ENCODE results near the gene CAPN2.

CAPN2 gene

GRCh38 chr1:223776075-223776814 lies 63.9 kb downstream of the CAPN2 start:
- Histone ChIP-seq H2AK5ac (ENCODE audit: low read depth, low read length) (no peak overlapping the region), H2AFZ (ENCODE audit: low read length) (no peak overlapping the region), H3K4me2 (ENCODE audit: insufficient read depth, low read length, poor library complexity, severe bottlenecking) (no peak overlapping the region), H3K9me3 (replicated peaks in 1 of 2; ENCODE audit: control insufficient read depth in 2 of 2, insufficient read depth in 1 of 2, low read depth in 1 of 2, low read length in 2 of 2) (no peaks in the 10 kb centered on the region), H3K23ac (ENCODE audit: low read depth, low read length, poor library complexity) (no peak overlapping the region), H3K4me1 (ENCODE audit: control insufficient read depth in 2 of 2, insufficient read depth in 1 of 2, low read depth in 1 of 2, low read length in 2 of 2) (peaks cover 6 to 22% of the 10 kb centered on the region in 2 donors), H2BK5ac (ENCODE audit: low read length) (no peak overlapping the region), H3K36me3 (replicated peaks in 1 of 2; ENCODE audit: control insufficient read depth in 2 of 2, insufficient read depth in 2 of 2, low read length in 2 of 2) (peaks cover 24 to 100% of the 10 kb centered on the region in 2 donors), H3K18ac (ENCODE audit: low read length) (no peak overlapping the region), H3K9ac (ENCODE audit: low read depth, low read length, poor library complexity) (no peak overlapping the region), H2BK12ac (ENCODE audit: low read length) (no peak overlapping the region), H4K91ac (ENCODE audit: low read depth, low read length, poor library complexity) (no peak overlapping the region), H3K79me1 (ENCODE audit: low read depth, low read length) (no peaks in the 10 kb centered on the region), H2BK15ac (ENCODE audit: low read length) (no peak overlapping the region), H3K4ac (ENCODE audit: low read length) (no peak overlapping the region), H3K4me3 (ENCODE audit: low read length in 2 of 2) (no peak overlapping the region), H3K27me3 (ENCODE audit: control insufficient read depth in 3 of 3, insufficient read depth in 3 of 3, low read depth in 1 of 3, low read length in 3 of 3) (no peaks in the 10 kb centered on the region), H2BK120ac (ENCODE audit: low read depth, low read length) (no peak overlapping the region), H4K8ac (ENCODE audit: low read depth, low read length) (no peak overlapping the region), H3K27ac (replicated peaks; ENCODE audit: low read length) (no peak overlapping the region), H3K14ac (ENCODE audit: low read length) (no peak overlapping the region)
- no peak for DNase-seq (ENCODE audit: low spot score)
- no CpG with 5 or more reads among the region's 9 CpGs for WGBS, 2 donors (ENCODE audit: extremely low coverage in 2 of 2, insufficient read length in 2 of 2, insufficient replicate concordance in 1 of 2)

GRCh38 chr1:223776826-223777454 lies 64.6 kb downstream of the CAPN2 start:
- no peaks in the 10 kb centered on the region for H3K27me3 ChIP-seq (ENCODE audit: control insufficient read depth in 3 of 3, insufficient read depth in 3 of 3, low read depth in 1 of 3, low read length in 3 of 3)
- no peak overlapping the region for H2AK5ac ChIP-seq (ENCODE audit: low read depth, low read length)
- no peak overlapping the region for H2BK120ac ChIP-seq (ENCODE audit: low read depth, low read length)
- WGBS, 2 donors (ENCODE audit: extremely low coverage in 2 of 2, insufficient read length in 2 of 2, insufficient replicate concordance in 1 of 2) = no CpG with 5 or more reads among the region's 10 CpGs
- no peak overlapping the region for H3K9ac ChIP-seq (ENCODE audit: low read depth, low read length, poor library complexity)
- no peak overlapping the region for H3K4me3 ChIP-seq (ENCODE audit: low read length in 2 of 2)
- DNase-seq (ENCODE audit: low spot score) = no peak
- no peaks in the 10 kb centered on the region for H3K9me3 ChIP-seq (replicated peaks in 1 of 2; ENCODE audit: control insufficient read depth in 2 of 2, insufficient read depth in 1 of 2, low read depth in 1 of 2, low read length in 2 of 2)
- H2BK15ac ChIP-seq (ENCODE audit: low read length) = no peak overlapping the region
- H3K14ac ChIP-seq (ENCODE audit: low read length) = no peak overlapping the region
- H3K4me1 ChIP-seq (ENCODE audit: control insufficient read depth in 2 of 2, insufficient read depth in 1 of 2, low read depth in 1 of 2, low read length in 2 of 2) = peaks cover 4 to 17% of the 10 kb centered on the region in 2 donors
- H3K18ac ChIP-seq (ENCODE audit: low read length) = no peak overlapping the region
- no peaks in the 10 kb centered on the region for H3K79me1 ChIP-seq (ENCODE audit: low read depth, low read length)
- H3K36me3 ChIP-seq (replicated peaks in 1 of 2; ENCODE audit: control insufficient read depth in 2 of 2, insufficient read depth in 2 of 2, low read length in 2 of 2) = peaks cover 24 to 98% of the 10 kb centered on the region in 2 donors
- H3K4me2 ChIP-seq (ENCODE audit: insufficient read depth, low read length, poor library complexity, severe bottlenecking) = no peak overlapping the region
- no peak overlapping the region for H2AFZ ChIP-seq (ENCODE audit: low read length)
- no peak overlapping the region for H2BK5ac ChIP-seq (ENCODE audit: low read length)
- no peak overlapping the region for H3K4ac ChIP-seq (ENCODE audit: low read length)
- H4K91ac ChIP-seq (ENCODE audit: low read depth, low read length, poor library complexity) = no peak overlapping the region
- H2BK12ac ChIP-seq (ENCODE audit: low read length) = no peak overlapping the region
- H3K23ac ChIP-seq (ENCODE audit: low read depth, low read length, poor library complexity) = no peak overlapping the region
- no peak overlapping the region for H3K27ac ChIP-seq (replicated peaks; ENCODE audit: low read length)
- H4K8ac ChIP-seq (ENCODE audit: low read depth, low read length) = no peak overlapping the region

GRCh38 chr1:223780318-223780717 lies 68.0 kb downstream of the CAPN2 start:
- Histone ChIP-seq H3K4me3 (ENCODE audit: low read length in 2 of 2) (no peak overlapping the region), H3K4me1 (ENCODE audit: control insufficient read depth in 2 of 2, insufficient read depth in 1 of 2, low read depth in 1 of 2, low read length in 2 of 2) (peaks cover 2 to 8% of the 10 kb centered on the region in 2 donors), H3K23ac (ENCODE audit: low read depth, low read length, poor library complexity) (no peak overlapping the region), H3K79me1 (ENCODE audit: low read depth, low read length) (no peaks in the 10 kb centered on the region), H2AK5ac (ENCODE audit: low read depth, low read length) (no peak overlapping the region), H3K4me2 (ENCODE audit: insufficient read depth, low read length, poor library complexity, severe bottlenecking) (no peak overlapping the region), H4K91ac (ENCODE audit: low read depth, low read length, poor library complexity) (no peak overlapping the region), H2BK5ac (ENCODE audit: low read length) (no peak overlapping the region), H2BK15ac (ENCODE audit: low read length) (no peak overlapping the region), H3K9me3 (replicated peaks in 1 of 2; ENCODE audit: control insufficient read depth in 2 of 2, insufficient read depth in 1 of 2, low read depth in 1 of 2, low read length in 2 of 2) (no peaks in the 10 kb centered on the region), H4K8ac (ENCODE audit: low read depth, low read length) (no peak overlapping the region), H3K14ac (ENCODE audit: low read length) (no peak overlapping the region), H3K4ac (ENCODE audit: low read length) (no peak overlapping the region), H3K27ac (replicated peaks; ENCODE audit: low read length) (no peak overlapping the region), H3K18ac (ENCODE audit: low read length) (no peak overlapping the region), H2AFZ (ENCODE audit: low read length) (no peak overlapping the region), H3K36me3 (replicated peaks in 1 of 2; ENCODE audit: control insufficient read depth in 2 of 2, insufficient read depth in 2 of 2, low read length in 2 of 2) (peaks cover 23 to 98% of the 10 kb centered on the region in 2 donors), H2BK12ac (ENCODE audit: low read length) (no peak overlapping the region), H2BK120ac (ENCODE audit: low read depth, low read length) (no peak overlapping the region), H3K9ac (ENCODE audit: low read depth, low read length, poor library complexity) (no peak overlapping the region), H3K27me3 (ENCODE audit: control insufficient read depth in 3 of 3, insufficient read depth in 3 of 3, low read depth in 1 of 3, low read length in 3 of 3) (no peaks in the 10 kb centered on the region)
- no CpG with 5 or more reads among the region's 8 CpGs for WGBS, 2 donors (ENCODE audit: extremely low coverage in 2 of 2, insufficient read length in 2 of 2, insufficient replicate concordance in 1 of 2)
- no peak for DNase-seq (ENCODE audit: low spot score)

- Histone ChIP-seq H3K79me1 (ENCODE audit: low read depth, low read length) (no peaks in the 10 kb centered on the region), H4K91ac (ENCODE audit: low read depth, low read length, poor library complexity) (no peak overlapping the region), H3K9ac (ENCODE audit: low read depth, low read length, poor library complexity) (no peak overlapping the region), H2BK12ac (ENCODE audit: low read length) (no peak overlapping the region), H3K4me2 (ENCODE audit: insufficient read depth, low read length, poor library complexity, severe bottlenecking) (no peak overlapping the region), H2BK5ac (ENCODE audit: low read length) (no peak overlapping the region), H3K36me3 (replicated peaks in 1 of 2; ENCODE audit: control insufficient read depth in 2 of 2, insufficient read depth in 2 of 2, low read length in 2 of 2) (peaks cover 24 to 98% of the 10 kb centered on the region in 2 donors), H2BK120ac (ENCODE audit: low read depth, low read length) (no peak overlapping the region), H3K27ac (replicated peaks; ENCODE audit: low read length) (no peak overlapping the region), H3K14ac (ENCODE audit: low read length) (no peak overlapping the region), H2AFZ (ENCODE audit: low read length) (no peak overlapping the region), H3K27me3 (ENCODE audit: control insufficient read depth in 3 of 3, insufficient read depth in 3 of 3, low read depth in 1 of 3, low read length in 3 of 3) (no peaks in the 10 kb centered on the region), H3K4me3 (ENCODE audit: low read length in 2 of 2) (no peak overlapping the region), H3K23ac (ENCODE audit: low read depth, low read length, poor library complexity) (no peak overlapping the region), H3K4ac (ENCODE audit: low read length) (no peak overlapping the region), H3K18ac (ENCODE audit: low read length) (no peak overlapping the region), H3K9me3 (replicated peaks in 1 of 2; ENCODE audit: control insufficient read depth in 2 of 2, insufficient read depth in 1 of 2, low read depth in 1 of 2, low read length in 2 of 2) (no peaks in the 10 kb centered on the region), H2AK5ac (ENCODE audit: low read depth, low read length) (no peak overlapping the region), H3K4me1 (ENCODE audit: control insufficient read depth in 2 of 2, insufficient read depth in 1 of 2, low read depth in 1 of 2, low read length in 2 of 2) (peaks cover 2 to 8% of the 10 kb centered on the region in 2 donors), H4K8ac (ENCODE audit: low read depth, low read length) (no peak overlapping the region), H2BK15ac (ENCODE audit: low read length) (no peak overlapping the region)
- no peak for DNase-seq (ENCODE audit: low spot score)
- no CpG with 5 or more reads among the region's 6 CpGs for WGBS, 2 donors (ENCODE audit: extremely low coverage in 2 of 2, insufficient read length in 2 of 2, insufficient replicate concordance in 1 of 2)
These were observed 68.6 kb downstream of the CAPN2 start for GRCh38 chr1:223780949-223781348.

Data from neuronal stem cell (in vitro differentiated cells).